Tibial nerve (tissue), 4 donors: ENCODE data around the gene GNAT2.

Experiments used
- EP300 ChIP-seq, 2 donors: sonication (generic); formaldehyde crosslinking; IDR thresholded peaks; one replicate each; pipeline ENCODE4 v1.6.1; 2017; ENCODE audit warnings: antibody characterized with exemption in 2 of 2, mild to moderate bottlenecking in 1 of 2
- POLR2A ChIP-seq, 2 donors: fragments of 450-650 bp; IDR thresholded peaks; one replicate each; pipeline ENCODE4 v1.6.1; 2017; ENCODE audit warnings: antibody characterized with exemption in 2 of 2, mild to moderate bottlenecking in 2 of 2, moderate library complexity in 2 of 2
- TF ChIP-seq, protein P1 (sequence below), 5 experiments: fragments of 200-600 bp in 3 of 5; fragments of 450-650 bp in 2 of 5; sonication (generic) in 3 of 5; IDR thresholded peaks; one replicate each; pipeline ENCODE4 v1.5.1; 2016 to 2019; ENCODE audit warnings: antibody characterized with exemption in 5 of 5, mild to moderate bottlenecking in 3 of 5, moderate library complexity in 2 of 5

DNA sequence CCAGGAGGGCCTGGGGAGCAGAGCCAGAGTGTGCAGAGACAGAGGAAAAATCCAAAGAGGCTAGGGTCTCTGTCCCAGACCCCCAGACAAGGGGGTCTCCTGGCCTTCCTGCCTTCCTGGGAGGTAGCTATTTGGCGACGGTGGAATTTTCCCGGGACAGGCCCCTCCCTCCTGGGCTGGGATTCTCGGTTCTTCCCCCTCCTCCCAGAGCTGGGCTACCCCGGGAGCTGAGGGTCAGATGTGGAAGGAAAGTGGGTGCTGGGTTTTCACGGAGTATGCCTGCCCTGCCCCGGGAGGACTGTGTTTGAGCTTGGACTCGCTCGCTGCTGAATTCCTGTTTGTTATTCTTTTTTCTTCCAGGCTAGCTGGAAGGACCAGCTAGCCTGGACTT lies 980 bp upstream of the GNAT2 start:
- TF ChIP-seq, protein P1, sequence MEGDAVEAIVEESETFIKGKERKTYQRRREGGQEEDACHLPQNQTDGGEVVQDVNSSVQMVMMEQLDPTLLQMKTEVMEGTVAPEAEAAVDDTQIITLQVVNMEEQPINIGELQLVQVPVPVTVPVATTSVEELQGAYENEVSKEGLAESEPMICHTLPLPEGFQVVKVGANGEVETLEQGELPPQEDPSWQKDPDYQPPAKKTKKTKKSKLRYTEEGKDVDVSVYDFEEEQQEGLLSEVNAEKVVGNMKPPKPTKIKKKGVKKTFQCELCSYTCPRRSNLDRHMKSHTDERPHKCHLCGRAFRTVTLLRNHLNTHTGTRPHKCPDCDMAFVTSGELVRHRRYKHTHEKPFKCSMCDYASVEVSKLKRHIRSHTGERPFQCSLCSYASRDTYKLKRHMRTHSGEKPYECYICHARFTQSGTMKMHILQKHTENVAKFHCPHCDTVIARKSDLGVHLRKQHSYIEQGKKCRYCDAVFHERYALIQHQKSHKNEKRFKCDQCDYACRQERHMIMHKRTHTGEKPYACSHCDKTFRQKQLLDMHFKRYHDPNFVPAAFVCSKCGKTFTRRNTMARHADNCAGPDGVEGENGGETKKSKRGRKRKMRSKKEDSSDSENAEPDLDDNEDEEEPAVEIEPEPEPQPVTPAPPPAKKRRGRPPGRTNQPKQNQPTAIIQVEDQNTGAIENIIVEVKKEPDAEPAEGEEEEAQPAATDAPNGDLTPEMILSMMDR (IDR thresholded peaks at IDR 0.05), result no peak
- TF ChIP-seq POLR2A (IDR thresholded peaks at IDR 0.05) (no peak), EP300 (IDR thresholded peaks at IDR 0.05) (no peak)
